Hepatocyte (in vitro differentiated cells): Measurements from ENCODE around the gene ZMYND8. TPM values are rescaled to one million over a fixed set of nuclear protein-coding genes. Genes with fewer than 3 reads are reported as not detected.
A peak's percentile ranks its signal among the peaks of the same experiment; 100 is the strongest.
"Not testable (repeated sequence)": the region's sequence is repeated elsewhere in the genome, so short reads cannot be mapped to it uniquely, and the experiment has no call there.

Source experiments
- DNase-seq: peaks from one replicate; pipeline ENCODE4 v3.0.0-alpha.2; 2016; ENCODE audit warnings: low spot score
- H2AFZ ChIP-seq: fragments of 200-600 bp; sonication (generic); 2 replicates; pipeline ENCODE4 v1.6.0; 2016; ENCODE audit warnings: antibody characterized with exemption, mild to moderate bottlenecking
- H3K27ac ChIP-seq: fragments of 200-600 bp; sonication (generic); 2 replicates; pipeline ENCODE4 v1.5.1; 2016; ENCODE audit warnings: mild to moderate bottlenecking
- H3K27me3 ChIP-seq: fragments of 200-600 bp; sonication (generic); 2 replicates; pipeline ENCODE4 v1.6.1; 2016
- H3K36me3 ChIP-seq: fragments of 200-600 bp; sonication (generic); replicated peaks from 2 replicates; pipeline ENCODE4 v1.5.1; 2016; ENCODE audit warnings: low read depth; ENCODE audit not compliant: insufficient read depth
- H3K4me1 ChIP-seq: fragments of 200-600 bp; sonication (generic); 2 replicates; pipeline ENCODE4 v1.5.1; 2016; ENCODE audit warnings: mild to moderate bottlenecking, moderate library complexity; ENCODE audit not compliant: insufficient read depth
- H3K4me2 ChIP-seq: fragments of 200-600 bp; sonication (generic); 2 replicates; pipeline ENCODE4 v1.6.0; 2016
- H3K4me3 ChIP-seq: fragments of 200-600 bp; sonication (generic); 2 replicates; pipeline ENCODE4 v1.5.1; 2016; ENCODE audit warnings: mild to moderate bottlenecking
- H3K79me2 ChIP-seq: fragments of 200-600 bp; sonication (generic); 2 replicates; pipeline ENCODE4 v1.6.0; 2017; ENCODE audit warnings: mild to moderate bottlenecking
- H3K9me2 ChIP-seq: fragments of 200-600 bp; sonication (generic); replicated peaks from 2 replicates; pipeline ENCODE4 v1.6.0; 2017; ENCODE audit warnings: mild to moderate bottlenecking; ENCODE audit not compliant: insufficient read depth
- H3K9me3 ChIP-seq: fragments of 200-600 bp; sonication (generic); 2 replicates; pipeline ENCODE4 v1.5.1; 2016; ENCODE audit warnings: low read depth, mild to moderate bottlenecking
- H4K20me1 ChIP-seq: fragments of 200-600 bp; sonication (generic); 2 replicates; pipeline ENCODE4 v1.6.0; 2016; ENCODE audit warnings: mild to moderate bottlenecking; ENCODE audit not compliant: insufficient read depth, poor library complexity, severe bottlenecking
- CTCF ChIP-seq: fragments of 200-600 bp; sonication (generic); IDR thresholded peaks from 2 replicates; pipeline ENCODE4 v1.5.1; 2016; ENCODE audit warnings: antibody characterized with exemption, mild to moderate bottlenecking; ENCODE audit not compliant: poor library complexity
- EZH2 ChIP-seq: fragments of 200-600 bp; sonication (generic); IDR thresholded peaks from 2 replicates; pipeline ENCODE4 v1.6.1; 2016; ENCODE audit warnings: antibody characterized with exemption, mild to moderate bottlenecking, borderline replicate concordance
- EZH2phosphoT487 ChIP-seq: fragments of 200-600 bp; sonication (generic); IDR thresholded peaks from one replicate; pipeline ENCODE4 v1.6.1; 2018; ENCODE audit warnings: antibody characterized with exemption, mild to moderate bottlenecking, low read depth, moderate library complexity; ENCODE audit not compliant: unreplicated experiment, severe bottlenecking
- WGBS: methylation state at CpG from one replicate; pipeline ENCODE4 v1.1.6; 2016; ENCODE audit warnings: low lambda C conversion rate; ENCODE audit errors: missing lambda C conversion rate; 5-methylcytosine and 5-hydroxymethylcytosine counted together
- polyA plus RNA-seq: library from polyadenylated mRNA; unstranded; fragments of >200 nt; fragmentation: Nextera tagmentation; extraction: Ambion mirVana; gene quantifications from 2 replicates; pipeline ENCODE4 v1.2.1, GENCODE V29; 2016
- total RNA-seq: library from RNA; depleted of rRNA; stranded (reverse); fragments of >200 nt; gene quantifications from 2 replicates; pipeline ENCODE4 v1.2.3, GENCODE V29; 2014

The ZMYND8 gene
- total and polyA plus RNA-seq, 2 experiments from 2014 or later: 30.3 to 34.3 TPM

DNA sequence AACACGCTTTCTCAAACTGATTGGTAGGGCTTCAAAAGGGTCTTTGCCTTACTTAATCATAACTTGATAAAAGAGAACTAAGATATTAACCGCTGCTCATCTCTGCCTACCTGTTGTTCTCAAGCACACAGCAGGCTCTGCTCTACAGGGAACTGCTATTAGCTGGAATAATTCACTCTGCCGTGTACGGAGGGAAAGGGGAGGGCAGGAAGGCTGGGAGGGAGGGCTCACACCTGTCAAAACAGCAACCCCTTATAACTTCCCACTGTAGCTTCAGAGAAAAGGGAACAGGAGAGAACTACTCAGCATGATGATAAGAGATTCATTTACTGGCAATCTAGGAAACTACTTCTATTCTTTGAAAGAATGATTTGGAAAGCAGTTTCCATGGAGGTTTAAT, 75.1 kb downstream of the ZMYND8 start:
- H3K79me2 ChIP-seq: peaks cover 27% of the 10 kb centered on the region
- WGBS: 69% methylated on average over 4 of the region's 4 CpGs
- TF ChIP-seq EZH2 (no peak), EZH2phosphoT487 (no peak), CTCF (no peak)
- H3K9me3 ChIP-seq: no peaks in the 10 kb centered on the region
- H3K9me2 ChIP-seq: no peaks in the 10 kb centered on the region
- H3K27me3 ChIP-seq: no peaks in the 10 kb centered on the region
- no peaks in the 10 kb centered on the region for H4K20me1 ChIP-seq
- no peak overlapping the region for H3K4me2 ChIP-seq
- no peaks in the 10 kb centered on the region for H3K4me1 ChIP-seq
- no peak for DNase-seq
- H3K36me3 ChIP-seq: peaks cover 6% of the 10 kb centered on the region
- H2AFZ ChIP-seq: no peak overlapping the region
- no peak overlapping the region for H3K4me3 ChIP-seq
- no peak overlapping the region for H3K27ac ChIP-seq

DNA sequence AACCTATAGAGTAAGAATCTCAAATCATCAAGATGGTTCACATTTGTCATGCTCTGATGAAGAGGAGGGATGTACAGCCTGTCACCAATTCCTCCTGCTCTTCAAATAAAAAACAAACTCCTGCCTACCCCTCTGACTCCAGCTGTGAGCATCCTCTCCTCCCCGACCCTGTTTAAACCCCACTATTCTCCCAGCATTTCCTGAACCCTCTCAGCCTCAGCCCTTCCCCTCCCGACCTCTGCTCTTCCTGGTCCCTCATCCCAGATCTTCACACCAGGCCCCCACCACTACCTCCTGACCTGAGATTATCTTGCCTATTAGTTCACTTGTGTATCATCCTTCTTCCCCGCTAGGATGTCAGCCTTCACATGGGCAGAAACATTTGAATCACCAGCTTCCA, 75.8 kb downstream of the ZMYND8 start:
- no peaks in the 10 kb centered on the region for H3K9me2 ChIP-seq
- no peak overlapping the region for H3K27ac ChIP-seq
- no peak for TF ChIP-seq EZH2
- TF ChIP-seq EZH2phosphoT487: no peak
- no peak for TF ChIP-seq CTCF
- WGBS: 93% methylated on average over 3 of the region's 3 CpGs
- H3K27me3 ChIP-seq: no peaks in the 10 kb centered on the region
- H2AFZ ChIP-seq: no peak overlapping the region
- no peaks in the 10 kb centered on the region for H4K20me1 ChIP-seq
- H3K79me2 ChIP-seq: peaks cover 24% of the 10 kb centered on the region
- peaks cover 6% of the 10 kb centered on the region for H3K36me3 ChIP-seq
- H3K4me1 ChIP-seq: no peaks in the 10 kb centered on the region
- no peak for DNase-seq
- no peak overlapping the region for H3K4me3 ChIP-seq
- no peak overlapping the region for H3K4me2 ChIP-seq
- H3K9me3 ChIP-seq: no peaks in the 10 kb centered on the region

DNA sequence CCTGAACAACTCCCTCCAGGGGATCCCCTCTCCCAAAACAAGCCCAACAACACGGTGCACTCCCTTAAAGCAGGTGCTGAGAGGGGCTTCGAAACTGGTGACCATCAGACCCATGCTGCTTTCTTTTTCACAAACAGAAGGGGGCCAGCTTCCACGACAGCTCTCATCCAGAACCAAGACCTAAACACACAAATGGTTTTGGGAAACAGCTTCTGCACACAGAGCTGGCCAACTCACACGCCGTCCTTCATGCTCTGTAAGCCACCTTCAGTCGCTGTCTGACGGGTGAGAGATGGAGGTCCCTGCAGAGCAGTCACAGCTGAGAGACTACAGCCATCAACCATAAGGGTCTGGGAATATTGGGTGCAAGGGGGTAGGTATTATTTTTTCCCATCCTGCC, 76.3 kb downstream of the ZMYND8 start:
- no peak overlapping the region for H3K4me2 ChIP-seq
- no peak overlapping the region for H2AFZ ChIP-seq
- H3K36me3 ChIP-seq: peaks cover 6% of the 10 kb centered on the region
- H3K9me2 ChIP-seq: no peaks in the 10 kb centered on the region
- H3K27me3 ChIP-seq: no peaks in the 10 kb centered on the region
- H3K4me1 ChIP-seq: no peaks in the 10 kb centered on the region
- no peaks in the 10 kb centered on the region for H3K9me3 ChIP-seq
- no peak for DNase-seq
- no peaks in the 10 kb centered on the region for H4K20me1 ChIP-seq
- H3K79me2 ChIP-seq: peaks cover 24% of the 10 kb centered on the region
- no peak overlapping the region for H3K27ac ChIP-seq
- TF ChIP-seq CTCF (no peak), EZH2 (no peak), EZH2phosphoT487 (no peak)
- WGBS: 93% methylated on average over 7 of the region's 7 CpGs
- H3K4me3 ChIP-seq: no peak overlapping the region

DNA sequence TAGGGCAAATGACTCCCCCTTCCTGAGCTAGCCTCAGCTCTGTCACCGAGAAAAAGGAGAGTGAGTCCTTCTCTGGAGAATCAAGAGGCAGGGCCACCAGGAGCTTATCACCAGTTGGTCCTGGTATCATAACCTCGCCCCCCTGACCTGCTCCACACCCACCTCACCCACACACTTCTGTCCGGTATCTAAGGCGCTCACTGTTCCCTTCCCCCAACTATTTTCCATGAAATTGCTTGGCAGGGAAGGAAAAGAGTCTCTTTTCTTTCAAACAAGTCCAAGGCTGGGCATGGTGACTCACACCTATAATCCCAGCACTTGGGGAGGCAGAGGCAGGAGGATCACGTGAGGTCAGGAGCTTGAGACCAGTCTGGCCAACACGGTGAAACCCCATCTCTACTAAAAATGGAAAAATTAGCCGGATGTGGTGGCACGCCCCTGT, 77.6 kb downstream of the ZMYND8 start:
- Histone ChIP-seq H3K4me3 (no peak overlapping the region), H4K20me1 (no peaks in the 10 kb centered on the region), H3K9me2 (no peaks in the 10 kb centered on the region), H3K27ac (peak overlapping the region; percentile 54), H3K36me3 (peaks cover 6% of the 10 kb centered on the region), H3K4me2 (no peak overlapping the region), H3K79me2 (peaks cover 22% of the 10 kb centered on the region), H3K27me3 (no peaks in the 10 kb centered on the region), H3K9me3 (no peaks in the 10 kb centered on the region), H3K4me1 (peaks cover 9% of the 10 kb centered on the region), H2AFZ (no peak overlapping the region)
- DNase-seq: peak; percentile 58
- TF ChIP-seq EZH2phosphoT487: no peak
- no peak for TF ChIP-seq EZH2
- TF ChIP-seq CTCF: no peak
- WGBS: 83% methylated on average over 8 of the region's 8 CpGs

DNA sequence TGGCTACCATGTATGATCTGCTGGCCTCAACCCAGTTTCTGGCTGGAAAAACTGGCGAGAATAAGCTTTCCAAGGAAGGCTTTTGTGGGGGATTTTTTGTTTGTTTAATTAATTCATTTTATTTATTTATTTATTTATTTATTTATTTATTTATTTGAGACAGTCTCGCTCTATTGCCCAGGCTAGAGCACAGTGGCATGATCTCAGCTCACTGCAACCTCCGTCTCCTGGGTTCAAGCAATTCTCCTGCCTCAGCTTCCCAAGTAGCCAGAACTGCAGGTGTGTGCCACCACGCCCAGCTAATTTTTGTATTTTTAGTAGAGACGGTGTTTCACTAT, 79.0 kb downstream of the ZMYND8 start:
- Histone ChIP-seq H3K4me1 (peaks cover 14% of the 10 kb centered on the region), H3K79me2 (peaks cover 33% of the 10 kb centered on the region)
- not testable (repeated sequence) for H3K9me2 ChIP-seq, H3K36me3 ChIP-seq, H3K27me3 ChIP-seq, H3K4me3 ChIP-seq, H4K20me1 ChIP-seq, H2AFZ ChIP-seq, H3K27ac ChIP-seq, H3K9me3 ChIP-seq, H3K4me2 ChIP-seq, DNase-seq
- WGBS: 97% methylated on average over 5 of the region's 5 CpGs
